Breast epithelium (tissue), 4 donors: ENCODE data around the gene NCOR1. TPM values are rescaled to one million over a fixed set of nuclear protein-coding genes. Genes with fewer than 3 reads are reported as not detected.

Experiments
- DNase-seq, 2 donors: peaks; one replicate each; pipeline ENCODE4 v3.0.0-alpha.2; 2019; ENCODE audit warnings: low spot score in 2 of 2
- H3K27ac ChIP-seq, 2 donors: fragments of 200-600 bp; sonication (generic) in 1 of 2; one replicate each; pipeline ENCODE4 v1.5.1; 2016 to 2019; ENCODE audit warnings: mild to moderate bottlenecking in 1 of 2
- H3K27me3 ChIP-seq, 2 donors: fragments of 200-600 bp; sonication (generic) in 1 of 2; one replicate each; pipeline versions ENCODE4 v1.5.1 to v1.6.0; 2017 to 2019; ENCODE audit warnings: control low read depth in 1 of 2, mild to moderate bottlenecking in 1 of 2
- H3K36me3 ChIP-seq: fragments of 200-600 bp; one replicate; pipeline ENCODE4 v1.5.1; 2019
- H3K4me1 ChIP-seq, 2 donors: fragments of 200-600 bp; sonication (generic); one replicate each; pipeline ENCODE4 v1.5.1; 2016 to 2019; ENCODE audit warnings: control low read depth in 1 of 2
- H3K4me3 ChIP-seq, 3 donors: fragments of 200-600 bp; sonication (generic); 1 replicate in 2 of 3; 2 replicates in 1 of 3; pipeline ENCODE4 v1.5.1; 2016 to 2019; ENCODE audit warnings: mild to moderate bottlenecking in 3 of 3, moderate library complexity in 2 of 3
- H3K9me3 ChIP-seq, 2 donors: fragments of 200-600 bp; sonication (generic) in 1 of 2; one replicate each; pipeline ENCODE4 v1.5.1; 2016 to 2019; ENCODE audit warnings: control low read depth in 1 of 2
- POLR2A ChIP-seq: fragments of 450-650 bp; IDR thresholded peaks from one replicate; pipeline ENCODE4 v1.6.1; 2016; ENCODE audit warnings: antibody characterized with exemption, mild to moderate bottlenecking, moderate library complexity
- POLR2AphosphoS5 ChIP-seq, 3 donors: sonication (generic); formaldehyde crosslinking; IDR thresholded peaks; one replicate each; pipeline ENCODE4 v1.6.1; 2017; ENCODE audit warnings: antibody characterized with exemption in 3 of 3
- intact Hi-C: fragments of 100-400 bp; cut with DNase I; formaldehyde crosslinking; loops from one replicate; pipeline ENCODE4 v1.15.1; 2023; ENCODE audit warnings: low total_unique reads
- total RNA-seq, 3 donors: library from RNA; depleted of rRNA; stranded (reverse); fragments of >200 nt; gene quantifications; one replicate each; pipeline ENCODE4 v1.1.0, GENCODE V29; 2016
- TF ChIP-seq, protein P1 (sequence below), 3 donors: fragments of 450-650 bp; IDR thresholded peaks; one replicate each; pipeline ENCODE4 v1.5.1; 2016 to 2017; ENCODE audit warnings: antibody characterized with exemption in 3 of 3, mild to moderate bottlenecking in 3 of 3, moderate library complexity in 3 of 3

The NCOR1 gene
- total RNA-seq, 3 donors from 2014 or later = 118 to 229 (median 174) TPM

DNA sequence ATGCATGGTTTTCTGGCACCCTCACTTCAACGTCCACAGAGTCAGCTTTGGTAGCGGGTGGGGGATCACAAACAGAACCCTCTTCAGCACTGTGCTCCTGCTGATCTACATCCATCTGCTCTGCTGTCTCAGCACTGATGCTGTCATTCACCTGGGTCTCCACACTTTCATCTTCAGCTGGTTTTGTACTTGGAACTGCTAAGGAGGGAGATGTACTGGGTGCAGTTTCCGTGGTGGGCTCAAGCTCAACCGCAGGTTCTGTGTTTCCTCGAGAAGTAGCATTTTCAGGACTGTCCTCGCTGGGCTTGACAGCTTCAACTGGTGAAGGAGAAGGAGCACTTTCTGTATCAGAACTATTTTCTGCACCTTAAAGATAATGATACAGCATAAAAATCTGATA is 113.9 kb downstream of the NCOR1 start:
- H3K4me3 ChIP-seq = no peak overlapping the region
- no peaks in the 10 kb centered on the region for H3K9me3 ChIP-seq
- intact Hi-C loops = no loop called here
- no peaks in the 10 kb centered on the region for H3K4me1 ChIP-seq
- no peak overlapping the region for H3K27ac ChIP-seq
- DNase-seq = no peak
- TF ChIP-seq POLR2A (no peak), POLR2AphosphoS5 (IDR thresholded peaks at IDR 0.05) (no peak)
- TF ChIP-seq, protein P1, sequence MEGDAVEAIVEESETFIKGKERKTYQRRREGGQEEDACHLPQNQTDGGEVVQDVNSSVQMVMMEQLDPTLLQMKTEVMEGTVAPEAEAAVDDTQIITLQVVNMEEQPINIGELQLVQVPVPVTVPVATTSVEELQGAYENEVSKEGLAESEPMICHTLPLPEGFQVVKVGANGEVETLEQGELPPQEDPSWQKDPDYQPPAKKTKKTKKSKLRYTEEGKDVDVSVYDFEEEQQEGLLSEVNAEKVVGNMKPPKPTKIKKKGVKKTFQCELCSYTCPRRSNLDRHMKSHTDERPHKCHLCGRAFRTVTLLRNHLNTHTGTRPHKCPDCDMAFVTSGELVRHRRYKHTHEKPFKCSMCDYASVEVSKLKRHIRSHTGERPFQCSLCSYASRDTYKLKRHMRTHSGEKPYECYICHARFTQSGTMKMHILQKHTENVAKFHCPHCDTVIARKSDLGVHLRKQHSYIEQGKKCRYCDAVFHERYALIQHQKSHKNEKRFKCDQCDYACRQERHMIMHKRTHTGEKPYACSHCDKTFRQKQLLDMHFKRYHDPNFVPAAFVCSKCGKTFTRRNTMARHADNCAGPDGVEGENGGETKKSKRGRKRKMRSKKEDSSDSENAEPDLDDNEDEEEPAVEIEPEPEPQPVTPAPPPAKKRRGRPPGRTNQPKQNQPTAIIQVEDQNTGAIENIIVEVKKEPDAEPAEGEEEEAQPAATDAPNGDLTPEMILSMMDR (IDR thresholded peaks at IDR 0.05) = no peak
- no peaks in the 10 kb centered on the region for H3K27me3 ChIP-seq
- H3K36me3 ChIP-seq = peaks cover 8% of the 10 kb centered on the region

DNA sequence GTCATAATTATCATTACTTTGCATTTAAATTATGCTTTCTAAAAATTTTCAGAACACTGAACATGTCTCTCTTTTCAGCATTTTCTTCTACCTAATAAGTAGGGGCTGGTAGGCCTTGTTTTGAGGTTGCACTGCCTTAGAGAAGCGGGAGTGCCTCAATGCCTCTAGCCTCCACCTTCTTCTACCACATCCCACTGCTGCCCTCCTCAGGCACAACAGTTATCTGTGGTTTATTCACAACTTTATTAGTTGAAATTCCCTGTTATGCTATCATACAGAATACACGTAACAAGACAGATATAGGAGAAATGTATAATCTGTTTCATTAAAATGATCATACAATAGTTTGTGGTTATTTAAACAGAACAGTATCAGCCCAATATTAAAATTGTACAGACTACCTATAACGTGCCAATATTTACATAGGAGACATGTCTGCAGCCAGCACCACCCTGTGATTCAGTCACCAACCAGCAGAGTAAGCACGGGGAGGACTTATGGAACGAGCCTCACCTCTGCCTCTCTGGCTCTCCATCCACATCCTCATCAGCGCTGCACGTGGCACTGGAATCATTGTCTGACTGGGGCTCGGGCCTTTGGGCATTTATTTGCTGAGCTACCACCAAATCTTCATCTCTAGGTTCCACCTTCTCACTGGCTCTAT is 114.5 kb downstream of the NCOR1 start:
- Histone ChIP-seq H3K36me3 (peaks cover 8% of the 10 kb centered on the region), H3K27ac (no peak overlapping the region), H3K4me1 (no peaks in the 10 kb centered on the region), H3K4me3 (no peak overlapping the region), H3K9me3 (no peaks in the 10 kb centered on the region), H3K27me3 (no peaks in the 10 kb centered on the region)
- no peak for TF ChIP-seq POLR2A
- TF ChIP-seq POLR2AphosphoS5 (IDR thresholded peaks at IDR 0.05) = no peak
- TF ChIP-seq, protein P1 (IDR thresholded peaks at IDR 0.05) = no peak
- intact Hi-C loops = no loop called here
- no peak for DNase-seq

DNA sequence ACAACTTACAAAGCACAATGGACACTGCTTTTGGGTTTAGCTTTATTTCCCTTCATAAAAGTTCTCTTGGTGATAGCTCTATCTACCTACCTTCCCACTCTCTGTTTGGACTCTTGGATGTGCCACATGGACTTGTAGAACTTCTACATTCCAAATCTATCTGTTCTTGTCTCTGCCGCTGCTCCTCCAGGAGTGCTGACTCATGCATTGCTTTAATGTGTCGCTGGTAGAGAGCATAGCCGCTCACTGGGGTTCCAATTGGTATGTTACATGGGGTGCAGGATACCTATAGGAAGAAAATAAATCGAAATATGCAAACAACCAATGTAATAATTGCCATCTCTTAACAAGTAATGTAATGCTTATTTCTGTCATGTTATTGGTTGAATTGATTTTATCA is 123.6 kb downstream of the NCOR1 start:
- DNase-seq = no peak
- no peak overlapping the region for H3K27ac ChIP-seq
- intact Hi-C loops = no loop called here
- H3K36me3 ChIP-seq = no peaks in the 10 kb centered on the region
- TF ChIP-seq, protein P1 (IDR thresholded peaks at IDR 0.05) = no peak
- TF ChIP-seq POLR2A (no peak), POLR2AphosphoS5 (IDR thresholded peaks at IDR 0.05) (no peak)
- H3K9me3 ChIP-seq = no peaks in the 10 kb centered on the region
- no peaks in the 10 kb centered on the region for H3K4me1 ChIP-seq
- H3K27me3 ChIP-seq = no peaks in the 10 kb centered on the region
- no peak overlapping the region for H3K4me3 ChIP-seq

DNA sequence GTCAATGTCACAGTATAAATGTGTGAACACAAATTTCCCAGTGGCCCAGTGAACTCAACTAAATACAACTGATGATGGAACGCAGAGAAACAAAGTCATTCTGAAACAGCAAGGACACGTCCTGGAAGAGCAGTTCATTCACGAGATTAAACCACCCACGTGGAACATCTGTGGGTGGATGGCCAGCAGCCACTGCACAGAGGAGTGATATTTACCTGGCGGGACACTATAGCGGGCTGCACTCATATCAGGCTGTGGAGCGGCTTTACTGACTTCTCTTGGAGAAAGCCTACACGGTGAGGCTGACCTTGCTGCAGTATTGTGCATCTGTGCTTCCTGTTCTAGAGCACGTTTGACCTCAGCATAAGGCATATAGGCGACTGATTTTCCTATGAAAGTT is 128.4 kb downstream of the NCOR1 start:
- Histone ChIP-seq H3K4me3 (no peak overlapping the region), H3K9me3 (no peaks in the 10 kb centered on the region), H3K27me3 (no peaks in the 10 kb centered on the region), H3K36me3 (no peaks in the 10 kb centered on the region), H3K4me1 (no peaks in the 10 kb centered on the region), H3K27ac (no peak overlapping the region)
- intact Hi-C loops = no loop called here
- DNase-seq = no peak
- TF ChIP-seq, protein P1 (IDR thresholded peaks at IDR 0.05) = no peak
- TF ChIP-seq POLR2AphosphoS5 (IDR thresholded peaks at IDR 0.05) (no peak), POLR2A (no peak)

DNA sequence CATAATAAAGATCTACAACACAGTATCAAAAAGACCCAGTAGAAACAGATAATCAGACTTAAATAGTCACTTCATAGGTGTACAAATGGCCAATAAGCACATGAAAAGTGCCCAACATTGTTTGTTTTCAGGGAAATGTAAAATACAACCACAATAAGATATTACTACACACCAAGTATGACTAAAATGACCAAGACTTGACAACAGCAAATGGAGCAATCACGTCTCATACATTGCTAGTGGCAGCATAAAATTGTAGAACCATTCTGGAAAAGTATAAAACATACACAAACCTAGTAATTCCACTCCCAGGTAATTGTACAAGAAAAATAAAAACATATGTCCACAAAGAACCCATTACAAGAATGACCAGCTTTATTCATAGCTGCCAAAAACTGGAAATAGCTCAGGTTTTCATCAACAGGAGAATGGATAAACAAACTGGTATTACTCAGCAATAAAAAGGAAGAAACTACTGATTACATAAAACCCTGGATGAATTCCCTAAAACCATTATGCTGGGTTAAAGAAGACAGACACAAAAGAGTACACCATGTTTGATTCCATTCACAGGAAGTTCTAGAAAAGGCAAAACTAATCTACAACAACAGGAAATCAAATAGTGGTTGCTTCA is 130.2 kb downstream of the NCOR1 start:
- peak overlapping the region; percentile 29 to 38 for H3K27ac ChIP-seq
- no peaks in the 10 kb centered on the region for H3K27me3 ChIP-seq
- no peaks in the 10 kb centered on the region for H3K4me1 ChIP-seq
- DNase-seq = no peak
- H3K9me3 ChIP-seq = no peaks in the 10 kb centered on the region
- intact Hi-C loops = no loop called here
- no peak overlapping the region for H3K4me3 ChIP-seq
- TF ChIP-seq, protein P1 (IDR thresholded peaks at IDR 0.05) = no peak
- TF ChIP-seq POLR2AphosphoS5 (IDR thresholded peaks at IDR 0.05) (no peak), POLR2A (no peak)
- H3K36me3 ChIP-seq = no peaks in the 10 kb centered on the region
